Cardiac fibroblast (primary cell): ENCODE data around the gene ADARB1.

Experiments
- DNase-seq, 2 donors: peaks; one replicate each; pipeline versions ENCODE4 v3.0.0 to v3.0.0-alpha.2; 2010; ENCODE audit warnings: low read depth in 2 of 2
- H3K4me3 ChIP-seq, 2 donors: replicated peaks in 1 of 2; 1 replicate in 1 of 2; 2 replicates in 1 of 2; pipeline ENCODE4 v1.5.1; 2011; ENCODE audit warnings: low read depth in 2 of 2, low read length in 2 of 2, mild to moderate bottlenecking in 2 of 2, moderate library complexity in 1 of 2
- TF ChIP-seq, protein P1 (sequence below): IDR thresholded peaks from one replicate; pipeline ENCODE4 v1.5.1; 2011; ENCODE audit warnings: low read depth, mild to moderate bottlenecking, low read length, inconsistent platforms

The ADARB1 gene

DNA sequence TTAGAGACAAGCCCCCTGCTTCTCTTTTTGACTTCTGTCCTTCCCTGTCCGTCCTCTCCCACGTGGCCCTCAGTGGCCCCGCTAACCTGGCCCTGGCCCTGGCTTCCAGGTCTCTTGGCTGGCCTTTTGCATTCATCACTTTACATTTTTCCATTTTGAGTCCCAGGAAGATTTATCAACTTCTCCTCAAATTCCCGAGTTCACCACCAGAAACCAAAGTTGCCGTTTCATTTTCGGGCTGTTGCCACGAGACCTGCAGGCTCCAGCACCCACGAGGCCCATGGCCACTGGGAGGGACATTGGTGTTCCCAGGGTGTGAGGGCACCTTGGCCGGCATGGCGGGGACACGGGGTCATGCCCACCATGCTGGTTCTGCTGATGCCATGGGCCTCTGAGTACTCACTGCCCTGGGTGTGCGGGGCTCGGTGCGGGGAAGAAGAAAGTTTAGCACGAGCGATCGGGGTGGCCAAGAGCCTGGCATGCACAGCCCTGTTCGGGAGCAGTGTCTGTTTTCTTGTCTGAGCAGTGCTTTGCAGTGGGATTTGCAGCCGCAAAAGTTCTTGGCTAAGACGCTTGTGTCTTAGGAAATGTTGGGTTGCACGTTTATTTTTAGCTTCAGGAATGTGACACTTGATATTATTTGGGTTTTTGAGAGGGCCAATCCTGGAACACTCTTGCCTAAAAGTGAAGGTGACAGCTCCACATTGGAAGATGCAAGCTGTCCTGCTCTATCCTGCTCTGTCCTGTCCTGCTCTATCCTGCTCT, 40.4 kb upstream of the ADARB1 start:
- TF ChIP-seq, protein P1, sequence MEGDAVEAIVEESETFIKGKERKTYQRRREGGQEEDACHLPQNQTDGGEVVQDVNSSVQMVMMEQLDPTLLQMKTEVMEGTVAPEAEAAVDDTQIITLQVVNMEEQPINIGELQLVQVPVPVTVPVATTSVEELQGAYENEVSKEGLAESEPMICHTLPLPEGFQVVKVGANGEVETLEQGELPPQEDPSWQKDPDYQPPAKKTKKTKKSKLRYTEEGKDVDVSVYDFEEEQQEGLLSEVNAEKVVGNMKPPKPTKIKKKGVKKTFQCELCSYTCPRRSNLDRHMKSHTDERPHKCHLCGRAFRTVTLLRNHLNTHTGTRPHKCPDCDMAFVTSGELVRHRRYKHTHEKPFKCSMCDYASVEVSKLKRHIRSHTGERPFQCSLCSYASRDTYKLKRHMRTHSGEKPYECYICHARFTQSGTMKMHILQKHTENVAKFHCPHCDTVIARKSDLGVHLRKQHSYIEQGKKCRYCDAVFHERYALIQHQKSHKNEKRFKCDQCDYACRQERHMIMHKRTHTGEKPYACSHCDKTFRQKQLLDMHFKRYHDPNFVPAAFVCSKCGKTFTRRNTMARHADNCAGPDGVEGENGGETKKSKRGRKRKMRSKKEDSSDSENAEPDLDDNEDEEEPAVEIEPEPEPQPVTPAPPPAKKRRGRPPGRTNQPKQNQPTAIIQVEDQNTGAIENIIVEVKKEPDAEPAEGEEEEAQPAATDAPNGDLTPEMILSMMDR, result no peak
- H3K4me3 ChIP-seq, result peak overlapping the region in 1 of 2 donors; percentile 13
- peak; percentile 68 to 89 for DNase-seq

DNA sequence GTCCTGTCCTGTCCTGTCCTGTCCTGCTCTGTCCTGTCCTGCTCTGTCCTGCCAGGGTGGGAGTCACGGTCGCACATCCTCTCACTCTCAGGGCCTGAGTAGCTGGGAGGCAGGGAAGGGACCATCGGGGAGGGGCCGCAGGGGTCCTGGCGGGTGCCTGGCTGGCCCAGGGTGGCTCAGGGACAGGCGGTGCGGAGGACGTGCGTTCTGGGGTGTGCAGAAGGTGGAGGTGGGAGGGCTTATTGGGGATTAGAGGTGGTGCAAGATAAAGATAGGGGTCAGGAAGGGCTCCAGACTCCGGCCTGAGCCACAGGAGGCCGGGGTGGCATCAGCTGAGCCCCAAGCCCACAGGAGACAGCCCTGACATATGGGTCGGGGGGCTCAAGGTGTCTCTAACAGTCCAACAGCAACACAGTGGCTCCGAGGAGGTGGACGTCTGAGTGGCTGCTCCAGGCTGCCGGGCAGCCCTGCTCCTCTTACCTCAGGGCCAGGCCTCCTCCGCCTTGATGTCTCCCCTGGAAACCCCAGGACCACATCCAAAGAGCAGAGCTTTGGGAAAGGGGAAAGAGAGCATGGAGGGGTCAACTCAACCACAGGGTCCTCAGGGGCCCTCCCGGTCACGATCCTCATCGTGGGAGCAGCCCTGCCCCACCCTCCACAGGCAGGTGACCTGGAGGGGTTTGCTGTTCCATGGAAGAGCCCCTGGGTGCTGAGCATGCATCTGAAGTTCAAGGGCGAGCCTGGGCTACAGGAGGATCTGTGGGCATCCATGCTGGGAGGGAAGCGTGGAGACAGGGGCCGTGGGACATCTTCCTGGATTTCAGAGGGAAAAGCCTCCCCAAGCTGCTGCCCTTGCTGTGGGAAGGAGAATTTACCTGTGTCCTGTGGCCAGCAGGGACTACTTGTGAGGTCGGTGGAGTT, 39.6 kb upstream of the ADARB1 start:
- DNase-seq, result no peak
- TF ChIP-seq, protein P1, result no peak
- H3K4me3 ChIP-seq, result no peak overlapping the region

DNA sequence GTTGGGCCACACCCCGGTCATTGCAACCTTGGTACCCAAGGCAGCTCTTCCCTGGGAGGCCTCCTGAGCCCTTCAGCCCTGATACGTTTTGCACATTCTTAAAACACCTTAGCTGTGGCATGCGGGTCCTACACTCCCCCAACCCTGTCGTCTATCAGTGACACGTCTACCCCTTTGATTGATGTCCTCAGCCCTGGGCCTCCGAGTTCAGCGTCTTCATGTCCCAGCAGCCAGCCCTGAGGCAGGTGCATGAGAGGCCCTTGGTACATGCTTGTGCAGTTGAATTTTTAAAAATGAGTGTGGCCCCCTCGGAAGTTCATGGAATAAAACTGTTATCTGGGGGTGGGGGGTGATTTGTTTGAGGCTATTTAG, 38.9 kb upstream of the ADARB1 start:
- TF ChIP-seq, protein P1, result no peak
- DNase-seq, result no peak
- H3K4me3 ChIP-seq, result no peak overlapping the region

- DNase-seq, result no peak
- no peak overlapping the region for H3K4me3 ChIP-seq
- TF ChIP-seq, protein P1, result no peak
Measured at GRCh38 chr21:45036630-45037029, 37.8 kb upstream of the ADARB1 start.

GRCh38 chr21:45037986-45038385, 36.4 kb upstream of the ADARB1 start:
- TF ChIP-seq, protein P1, result no peak
- H3K4me3 ChIP-seq, result no peak overlapping the region
- no peak for DNase-seq

DNA sequence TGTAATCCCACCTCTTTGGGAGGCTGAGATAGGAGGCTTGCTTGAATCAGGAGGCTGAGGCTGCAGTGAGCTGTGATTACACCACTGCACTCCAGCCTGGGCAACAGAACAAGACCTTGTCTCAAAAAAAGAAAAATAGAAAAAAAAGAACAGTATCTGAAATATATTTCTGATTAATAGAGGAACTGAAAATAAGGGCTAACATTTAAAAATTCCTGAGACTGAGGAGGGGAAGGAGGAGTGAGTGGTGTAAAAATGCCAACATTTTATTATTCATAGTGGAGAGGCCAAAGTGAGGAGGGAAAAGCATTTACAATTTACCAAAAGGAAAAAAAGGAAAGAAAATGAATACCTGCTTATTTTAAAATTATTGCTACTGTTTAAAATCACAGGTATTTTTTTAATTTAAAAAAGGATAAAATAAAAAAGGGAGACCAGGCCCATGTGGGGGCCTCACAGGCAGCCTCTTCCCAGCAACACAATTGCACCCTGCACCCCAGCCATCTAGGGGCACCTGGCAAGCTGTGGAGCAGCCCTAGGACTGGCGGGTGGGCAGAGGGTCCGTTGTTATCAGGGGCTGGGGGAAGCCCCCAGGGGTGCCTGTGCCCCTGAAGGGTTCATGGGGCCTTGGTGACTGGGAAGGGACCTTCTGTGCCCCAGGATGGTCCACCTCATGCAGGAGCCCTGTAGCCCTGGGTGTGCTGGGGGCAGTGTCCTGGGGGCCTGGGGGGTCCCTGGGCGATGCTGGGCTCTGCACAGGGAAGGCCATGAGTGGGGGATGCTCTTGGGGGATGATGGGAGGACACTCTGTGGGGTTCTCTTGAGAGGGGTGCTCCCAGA, 34.8 kb upstream of the ADARB1 start:
- TF ChIP-seq, protein P1, result no peak
- H3K4me3 ChIP-seq, result no peak overlapping the region
- no peak for DNase-seq
